ENCODE measurements around the gene PRKAG3.

PRKAG3 gene

GRCh38 chr2:218810256-218810655, 21.3 kb downstream of the PRKAG3 start:
- H3K4me1 ChIP-seq (ENCODE audit: insufficient read depth, low read length) = no peaks in the 10 kb centered on the region
- no peak overlapping the region for H3K9ac ChIP-seq (ENCODE audit: low read depth, low read length)
- H4K20me1 ChIP-seq (ENCODE audit: insufficient read depth, low read length) = no peaks in the 10 kb centered on the region
- H3K79me2 ChIP-seq (ENCODE audit: insufficient read depth, low read length) = no peaks in the 10 kb centered on the region
- H3K4me2 ChIP-seq (ENCODE audit: insufficient read depth, low read length) = no peak overlapping the region
- no peak overlapping the region for H3K4me3 ChIP-seq (ENCODE audit: low read depth in 1 of 2, low read length in 2 of 2)
- no peaks in the 10 kb centered on the region for H3K36me3 ChIP-seq (ENCODE audit: insufficient read depth, low read length)
- TF ChIP-seq CTCF (IDR thresholded peaks at IDR 0.05; ENCODE audit: borderline replicate concordance, extremely low read depth, low read length, poor library complexity, severe bottlenecking) (no peak), EZH2 (IDR thresholded peaks at IDR 0.05; ENCODE audit: borderline replicate concordance, low read depth, low read length, severe bottlenecking) (no peak)
- no peak overlapping the region for H2AFZ ChIP-seq (ENCODE audit: low read depth, low read length)
- H3K27ac ChIP-seq (ENCODE audit: low read length) = no peak overlapping the region
- H3K27me3 ChIP-seq (ENCODE audit: insufficient read depth, low read length, poor library complexity) = no peaks in the 10 kb centered on the region
- no peaks in the 10 kb centered on the region for H3K9me3 ChIP-seq (ENCODE audit: insufficient read depth, low read length, severe bottlenecking)
- DNase-seq = no peak
- ATAC-seq (ENCODE audit: insufficient read depth, low read depth) = no peak

- H3K9me3 ChIP-seq (ENCODE audit: insufficient read depth, low read length, severe bottlenecking) = no peaks in the 10 kb centered on the region
- no peaks in the 10 kb centered on the region for H3K36me3 ChIP-seq (ENCODE audit: insufficient read depth, low read length)
- no peak overlapping the region for H3K9ac ChIP-seq (ENCODE audit: low read depth, low read length)
- ATAC-seq (ENCODE audit: insufficient read depth, low read depth) = no peak
- no peaks in the 10 kb centered on the region for H3K27me3 ChIP-seq (ENCODE audit: insufficient read depth, low read length, poor library complexity)
- H3K27ac ChIP-seq (ENCODE audit: low read length) = no peak overlapping the region
- no peak overlapping the region for H2AFZ ChIP-seq (ENCODE audit: low read depth, low read length)
- TF ChIP-seq EZH2 (IDR thresholded peaks at IDR 0.05; ENCODE audit: borderline replicate concordance, low read depth, low read length, severe bottlenecking) (no peak), CTCF (IDR thresholded peaks at IDR 0.05; ENCODE audit: borderline replicate concordance, extremely low read depth, low read length, poor library complexity, severe bottlenecking) (no peak)
- no peak overlapping the region for H3K4me3 ChIP-seq (ENCODE audit: low read depth in 1 of 2, low read length in 2 of 2)
- H3K79me2 ChIP-seq (ENCODE audit: insufficient read depth, low read length) = no peaks in the 10 kb centered on the region
- no peak overlapping the region for H3K4me2 ChIP-seq (ENCODE audit: insufficient read depth, low read length)
- H4K20me1 ChIP-seq (ENCODE audit: insufficient read depth, low read length) = no peaks in the 10 kb centered on the region
- H3K4me1 ChIP-seq (ENCODE audit: insufficient read depth, low read length) = no peaks in the 10 kb centered on the region
- DNase-seq = no peak
Measured at GRCh38 chr2:218809515-218809914, 22.1 kb downstream of the PRKAG3 start.

DNA sequence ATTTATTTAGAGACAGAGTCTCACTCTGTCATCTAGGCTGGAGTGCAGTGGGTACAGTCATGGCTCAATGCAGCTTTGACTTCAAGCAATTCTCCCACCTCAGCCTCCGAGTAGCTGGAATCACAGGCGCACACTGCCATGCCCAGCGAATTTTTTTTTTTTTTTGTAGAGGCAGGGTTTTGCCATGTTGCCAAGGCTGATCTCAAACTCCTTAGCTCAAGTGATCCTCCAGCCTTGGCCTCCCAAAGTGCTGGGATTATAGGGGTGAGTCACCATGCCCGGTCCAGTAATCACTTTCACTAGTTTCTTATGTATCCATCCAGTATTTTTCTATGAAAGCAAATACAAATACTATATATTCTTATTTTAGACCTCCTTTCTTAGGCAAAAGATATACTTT, 24.0 kb downstream of the PRKAG3 start:
- Histone ChIP-seq H4K20me1 (ENCODE audit: insufficient read depth, low read length) (no peaks in the 10 kb centered on the region), H3K27ac (ENCODE audit: low read length) (no peak overlapping the region), H3K9ac (ENCODE audit: low read depth, low read length) (no peak overlapping the region), H3K4me2 (ENCODE audit: insufficient read depth, low read length) (no peak overlapping the region), H3K27me3 (ENCODE audit: insufficient read depth, low read length, poor library complexity) (no peaks in the 10 kb centered on the region), H2AFZ (ENCODE audit: low read depth, low read length) (no peak overlapping the region), H3K36me3 (ENCODE audit: insufficient read depth, low read length) (no peaks in the 10 kb centered on the region), H3K79me2 (ENCODE audit: insufficient read depth, low read length) (no peaks in the 10 kb centered on the region), H3K4me1 (ENCODE audit: insufficient read depth, low read length) (no peaks in the 10 kb centered on the region), H3K9me3 (ENCODE audit: insufficient read depth, low read length, severe bottlenecking) (no peaks in the 10 kb centered on the region), H3K4me3 (ENCODE audit: low read depth in 1 of 2, low read length in 2 of 2) (no peak overlapping the region)
- no peak for TF ChIP-seq CTCF (IDR thresholded peaks at IDR 0.05; ENCODE audit: borderline replicate concordance, extremely low read depth, low read length, poor library complexity, severe bottlenecking)
- TF ChIP-seq EZH2 (IDR thresholded peaks at IDR 0.05; ENCODE audit: borderline replicate concordance, low read depth, low read length, severe bottlenecking) = no peak
- no peak for ATAC-seq (ENCODE audit: insufficient read depth, low read depth)
- no peak for DNase-seq
